Activated B cell treated with CpG ODN at 0.5 μM for 24 hours (primary cell): Measurements from ENCODE around the gene TMPRSS2. TPM values are rescaled to one million over a fixed set of nuclear protein-coding genes. Genes with fewer than 3 reads are reported as not detected.

ENCODE experiments used
- ATAC-seq: fragments of 200-7000 bp; cut with Tn5 transposase; one replicate; pipeline ENCODE4 v1.10.0; 2021; ENCODE audit warnings: low read depth, mild to moderate bottlenecking, moderate library complexity
- CTCF ChIA-PET: fragments of 350-600 bp; sonication (Branson Sonifier 250); formaldehyde crosslinking; loops from one replicate; lab custom pipeline; 2021; ENCODE audit warnings: antibody characterized with exemption; lab: Charles Lee
- POLR2A ChIA-PET: fragments of 350-600 bp; sonication (Branson Sonifier 250); formaldehyde crosslinking; loops from one replicate; lab custom pipeline; 2021; ENCODE audit warnings: antibody characterized with exemption; lab: Charles Lee
- DNase-seq: peaks from one replicate; pipeline ENCODE4 v3.0.0; 2022
- H3K27ac Mint-ChIP-seq: one replicate; pipeline ENCODE4 v1.8.0; 2020; ENCODE audit warnings: mixed read lengths
- H3K27me3 Mint-ChIP-seq: one replicate; pipeline ENCODE4 v1.8.0; 2021; ENCODE audit warnings: mixed read lengths
- H3K36me3 Mint-ChIP-seq: one replicate; pipeline ENCODE4 v1.8.0; 2021; ENCODE audit warnings: low read depth, mixed read lengths
- H3K4me1 Mint-ChIP-seq: one replicate; pipeline ENCODE4 v1.8.0; 2021; ENCODE audit warnings: mixed read lengths
- H3K4me3 Mint-ChIP-seq: one replicate; pipeline ENCODE4 v1.8.0; 2020; ENCODE audit warnings: mild to moderate bottlenecking, mixed read lengths
- H3K9me3 Mint-ChIP-seq: one replicate; pipeline ENCODE4 v1.8.0; 2020; ENCODE audit warnings: mixed read lengths
- CTCF ChIP-seq: fragments of 200-600 bp; IDR thresholded peaks from one replicate; pipeline ENCODE4 v1.8.0; 2022; ENCODE audit warnings: antibody characterized with exemption, mild to moderate bottlenecking
- intact Hi-C: fragments of 100-400 bp; cut with micrococcal nuclease; formaldehyde crosslinking; loops from one replicate; pipeline ENCODE4 v1.15.1; 2024
- total RNA-seq: library from RNA; stranded (reverse); gene quantifications from 2 replicates; pipeline ENCODE4 v1.2.3, GENCODE V29; 2022

Gene TMPRSS2
- not detected in 2 replicates for total RNA-seq

- Mint-ChIP-seq H3K27ac (no peak within 1 kb of the TSS), H3K27me3 (peaks cover 56% of the 10 kb centered on the region), H3K4me1 (no peaks in the 10 kb centered on the region), H3K36me3 (no peaks in the 10 kb centered on the region), H3K4me3 (no peak within 1 kb of the TSS), H3K9me3 (no peaks in the 10 kb centered on the region)
- CTCF ChIA-PET: no interaction called here
- DNase-seq (no peak), ATAC-seq (no peak)
- no peak for TF ChIP-seq CTCF
- intact Hi-C loops: no loop called here
- POLR2A ChIA-PET: no interaction called here
Observed at GRCh38 chr21:41507521-41508414, at the start of gene TMPRSS2. TMPRSS2 (minus strand) TSS chr21:41508158; CDS start chr21:41498133, 10,025 bp downstream.

GRCh38 chr21:41555057-41555456 is 47.1 kb upstream of the TMPRSS2 start:
- H3K9me3 Mint-ChIP-seq: no peaks in the 10 kb centered on the region
- ATAC-seq (no peak), DNase-seq (no peak)
- no peaks in the 10 kb centered on the region for H3K36me3 Mint-ChIP-seq
- ChIA-PET CTCF (no interaction called here), POLR2A (no interaction called here)
- TF ChIP-seq CTCF: no peak
- intact Hi-C loops: no loop called here
- H3K4me1 Mint-ChIP-seq: no peaks in the 10 kb centered on the region
- H3K27me3 Mint-ChIP-seq: peaks cover 9% of the 10 kb centered on the region
- H3K27ac Mint-ChIP-seq: no peak overlapping the region
- H3K4me3 Mint-ChIP-seq: no peak overlapping the region

GRCh38 chr21:41552254-41552653 is 44.3 kb upstream of the TMPRSS2 start:
- TF ChIP-seq CTCF: no peak
- Mint-ChIP-seq H3K36me3 (no peaks in the 10 kb centered on the region), H3K9me3 (no peaks in the 10 kb centered on the region), H3K4me1 (no peaks in the 10 kb centered on the region), H3K4me3 (no peak overlapping the region), H3K27ac (no peak overlapping the region), H3K27me3 (peaks cover 5% of the 10 kb centered on the region)
- intact Hi-C loops: no loop called here
- ChIA-PET CTCF (no interaction called here), POLR2A (no interaction called here)
- ATAC-seq: no peak
- no peak for DNase-seq

GRCh38 chr21:41548781-41549180 is 40.8 kb upstream of the TMPRSS2 start:
- ATAC-seq: no peak

More at GRCh38 chr21:41548781-41549180, 40.8 kb upstream of the TMPRSS2 start:
- intact Hi-C loops: loop anchor here (10.0 kb wide), 1 partner anchor 116 kb away; no protein-coding TSS in a partner anchor
- CTCF ChIA-PET: no interaction called here
- no peak for TF ChIP-seq CTCF
- Mint-ChIP-seq H3K36me3 (no peaks in the 10 kb centered on the region), H3K27ac (no peak overlapping the region), H3K27me3 (peaks cover 4% of the 10 kb centered on the region), H3K4me1 (peaks cover 8% of the 10 kb centered on the region), H3K4me3 (no peak overlapping the region), H3K9me3 (no peaks in the 10 kb centered on the region)
- no peak for DNase-seq
- POLR2A ChIA-PET: no interaction called here
